ENCODE results near the gene SAP130.

SAP130 gene

DNA sequence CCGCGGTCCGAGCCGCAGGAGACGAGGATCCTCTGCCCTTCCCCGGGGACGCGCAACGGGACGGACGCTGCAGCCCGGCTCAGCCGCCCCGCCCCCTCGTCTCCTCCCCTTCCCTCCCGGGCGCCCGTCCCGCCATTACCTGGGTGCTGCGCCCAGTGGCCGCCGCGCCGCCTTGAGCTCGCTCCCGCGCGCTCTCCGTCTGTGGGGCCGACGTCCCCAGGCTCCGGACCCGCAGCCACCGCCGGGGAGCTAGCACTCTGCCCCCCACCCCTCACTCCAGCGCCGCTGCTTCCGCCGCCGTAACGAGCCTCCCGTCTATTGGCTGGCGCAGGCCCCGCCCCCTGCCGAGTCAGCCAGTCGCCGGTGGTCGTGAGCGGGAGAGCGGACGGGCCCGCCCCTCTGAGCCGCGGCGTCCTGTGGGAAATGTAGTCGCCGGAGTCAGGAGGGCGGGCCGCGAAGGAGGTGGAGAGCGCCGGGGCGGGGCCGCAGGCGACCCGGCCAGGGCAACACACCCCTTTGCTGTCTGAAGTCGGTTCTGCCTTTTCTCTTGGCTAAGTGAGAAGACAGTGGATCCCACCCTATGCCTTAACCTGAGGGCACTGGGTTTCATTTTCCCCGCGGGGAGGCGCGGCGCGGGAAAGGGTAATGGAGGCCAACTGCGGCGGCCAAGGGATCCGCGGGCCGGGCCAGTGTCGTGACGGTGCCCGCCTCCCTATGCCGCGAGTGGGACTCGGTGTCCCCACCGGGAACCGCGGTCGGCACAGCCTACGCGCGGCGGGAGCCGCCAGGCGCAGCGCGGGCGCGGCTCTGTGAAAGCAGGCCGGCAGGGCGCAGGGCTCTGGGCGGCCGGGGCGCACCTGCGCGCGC, at the start of gene SAP130:
Gene SAP130 (minus strand): TSS at position 259 of the 867 bp plus-strand sequence. CDS start 1,767 bp downstream, outside the sequence.
- peak; percentile 99 for DNase-seq

DNA sequence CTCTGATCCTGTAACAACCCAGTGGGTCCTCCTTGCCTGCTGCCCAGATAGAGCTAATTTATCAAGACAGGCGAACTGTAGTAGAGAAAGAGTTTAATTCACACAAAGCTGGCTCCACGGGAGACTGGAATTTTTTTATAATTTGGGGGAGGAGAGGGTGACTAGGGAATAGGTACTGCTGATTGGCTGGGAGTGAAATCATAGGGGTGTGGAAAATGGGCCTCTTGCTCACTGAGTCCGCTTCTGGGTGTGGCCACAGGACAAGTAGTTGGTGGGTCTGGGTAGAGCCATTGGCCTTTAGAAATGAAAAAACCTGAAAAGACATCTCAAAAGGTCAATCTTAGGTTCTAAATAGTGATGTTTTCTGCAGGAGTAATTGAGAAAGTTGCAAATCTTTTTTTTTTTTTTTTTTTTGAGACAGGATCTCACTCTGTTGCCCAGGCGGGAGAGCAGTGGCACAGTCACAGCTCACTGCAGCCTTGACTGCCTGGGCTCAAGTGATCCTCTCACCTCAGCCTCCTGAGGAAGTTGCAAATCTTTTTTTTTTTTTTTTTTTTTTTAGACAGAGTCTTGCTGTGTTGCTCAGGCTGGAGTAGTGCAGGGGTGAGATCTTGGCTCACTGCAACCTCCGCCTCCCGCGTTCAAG, 48.7 kb upstream of the SAP130 start:
- DNase-seq: no peak

DNA sequence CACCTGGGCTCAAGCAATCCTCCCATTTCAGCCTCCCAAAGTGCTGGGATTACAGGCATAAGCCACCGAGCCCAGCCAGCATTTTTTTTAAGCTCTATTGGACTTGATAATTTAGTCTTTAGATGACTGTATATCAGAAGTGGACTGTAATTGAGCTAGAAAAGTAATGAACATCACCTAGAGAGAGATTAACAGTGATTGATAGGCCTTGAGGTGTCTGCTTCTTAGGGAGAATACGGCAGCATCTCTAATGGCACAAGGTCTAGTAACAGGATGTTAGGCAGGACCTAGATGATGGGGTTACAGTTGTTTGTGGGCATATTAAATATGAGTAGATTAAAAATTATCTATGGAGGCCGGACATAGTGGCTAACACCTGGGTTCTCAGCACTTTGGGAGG, 45.4 kb upstream of the SAP130 start:
- no peak for DNase-seq

- no peak for DNase-seq
Observed at GRCh38 chr2:128069769-128070168, 41.9 kb upstream of the SAP130 start.

GRCh38 chr2:128064353-128064752, 36.5 kb upstream of the SAP130 start:
- DNase-seq: no peak

GRCh38 chr2:128062571-128062970, 34.7 kb upstream of the SAP130 start:
- no peak for DNase-seq

GRCh38 chr2:128058114-128058513, 30.3 kb upstream of the SAP130 start:
- no peak for DNase-seq

- no peak for DNase-seq
Observed at GRCh38 chr2:128057334-128057733, 29.5 kb upstream of the SAP130 start.

DNA sequence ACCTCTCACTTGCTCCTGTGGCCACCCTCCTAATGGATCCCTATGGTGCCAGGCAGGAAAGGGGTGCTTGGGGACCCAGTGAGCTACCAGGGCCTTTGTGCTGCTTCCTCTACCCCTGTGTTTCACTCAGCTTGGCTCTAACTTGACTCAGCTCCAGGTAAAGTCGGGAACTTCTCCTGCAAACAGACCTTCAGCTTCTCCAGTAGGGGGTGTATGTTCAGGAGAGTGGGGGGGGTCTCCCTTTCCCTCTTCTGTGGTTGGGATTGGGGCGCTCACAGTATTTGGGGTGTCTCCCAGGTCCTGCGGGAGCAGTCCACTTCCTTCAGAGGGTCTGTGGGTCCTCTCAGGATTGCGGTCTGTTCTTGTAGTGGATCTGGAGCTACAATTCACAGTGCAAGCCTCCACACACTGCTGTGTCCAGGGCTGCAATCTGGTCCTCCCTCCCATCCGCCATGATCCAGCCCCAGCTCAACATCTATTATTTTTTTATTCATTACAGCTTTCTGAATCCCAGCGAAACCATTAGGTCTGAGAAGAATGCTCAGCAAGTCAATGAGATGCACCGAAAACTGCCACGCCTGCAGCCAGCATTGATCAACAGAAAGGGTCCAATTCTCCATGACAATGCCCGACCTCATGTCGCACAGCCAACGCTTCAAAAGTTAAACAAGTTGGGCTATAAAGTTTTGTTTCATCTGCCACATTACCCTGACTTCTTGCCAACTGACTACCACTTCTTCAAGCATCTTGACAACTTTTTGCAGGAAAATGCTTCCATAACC, 26.4 kb upstream of the SAP130 start:
- DNase-seq: no peak

- DNase-seq: no peak
Observed at GRCh38 chr2:128053331-128053730, 25.5 kb upstream of the SAP130 start.

GRCh38 chr2:128043041-128043440, 15.2 kb upstream of the SAP130 start:
- DNase-seq: no peak

DNA sequence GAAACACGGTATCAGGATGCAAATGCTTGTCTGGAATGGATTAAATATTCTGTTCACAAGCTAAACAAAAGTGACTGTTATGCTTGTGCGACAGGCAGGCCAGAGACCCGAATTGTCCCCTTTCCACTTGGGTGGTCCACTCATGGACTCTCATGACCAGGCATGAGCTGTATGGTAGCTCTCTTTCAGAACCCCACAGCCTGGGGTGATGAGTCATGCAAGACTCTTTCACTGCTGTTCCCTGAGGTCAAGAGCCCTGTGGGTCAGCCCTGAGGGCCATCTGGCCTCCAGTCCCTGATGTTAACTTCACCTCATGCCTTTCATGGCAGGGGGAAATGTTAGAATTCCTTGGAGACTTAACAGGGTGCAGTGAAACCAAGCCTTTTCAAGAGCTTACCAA, 13.7 kb upstream of the SAP130 start:
- DNase-seq: no peak

DNA sequence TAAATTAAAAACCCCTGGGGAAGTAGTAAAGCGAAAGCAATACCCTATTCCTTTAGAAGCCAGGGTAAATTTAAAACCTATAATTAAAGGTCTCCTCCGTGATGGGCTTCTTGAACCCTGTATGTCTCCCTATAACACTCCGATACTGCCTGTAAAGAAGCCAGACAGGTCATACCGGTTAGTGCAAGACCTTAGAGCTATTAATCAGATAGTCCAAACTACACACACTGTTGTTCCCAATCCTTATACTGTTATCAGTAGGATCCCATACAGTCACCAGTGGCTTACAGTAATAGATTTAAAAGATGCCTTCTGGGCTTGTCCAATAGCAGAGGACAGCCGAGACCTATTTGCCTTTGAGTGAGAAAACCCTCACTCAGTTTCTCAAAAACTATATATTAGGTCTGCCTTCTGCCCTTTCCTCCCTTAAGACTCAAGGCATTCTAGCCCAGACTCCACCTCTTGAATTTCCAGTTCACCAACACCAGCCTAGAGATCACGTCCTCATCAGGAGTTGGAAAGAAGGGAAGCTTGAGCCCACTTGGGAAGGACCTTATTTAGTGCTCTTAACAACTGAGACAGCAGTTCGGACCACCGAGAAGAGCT, 12.4 kb upstream of the SAP130 start:
- no peak for DNase-seq

DNA sequence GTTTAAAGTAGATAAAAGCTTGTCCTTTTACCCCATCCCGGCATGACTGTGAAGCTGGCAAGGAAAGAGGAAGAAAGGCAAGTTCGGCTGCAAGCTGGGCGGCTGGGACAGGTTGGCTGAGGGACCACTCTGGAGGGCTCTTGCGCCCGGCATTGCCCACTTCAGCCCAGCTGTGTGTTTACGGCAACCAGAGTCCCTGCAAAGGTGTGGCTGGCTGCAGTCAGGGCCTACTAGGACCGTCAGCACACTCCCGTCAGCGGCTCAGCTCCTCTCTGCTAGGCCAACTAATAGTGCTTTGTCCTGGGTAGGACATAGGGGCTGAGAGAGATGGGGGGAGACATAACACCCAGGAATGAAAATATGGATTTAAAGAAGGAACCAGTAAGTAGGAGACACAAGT, 11.7 kb upstream of the SAP130 start:
- DNase-seq: no peak

DNA sequence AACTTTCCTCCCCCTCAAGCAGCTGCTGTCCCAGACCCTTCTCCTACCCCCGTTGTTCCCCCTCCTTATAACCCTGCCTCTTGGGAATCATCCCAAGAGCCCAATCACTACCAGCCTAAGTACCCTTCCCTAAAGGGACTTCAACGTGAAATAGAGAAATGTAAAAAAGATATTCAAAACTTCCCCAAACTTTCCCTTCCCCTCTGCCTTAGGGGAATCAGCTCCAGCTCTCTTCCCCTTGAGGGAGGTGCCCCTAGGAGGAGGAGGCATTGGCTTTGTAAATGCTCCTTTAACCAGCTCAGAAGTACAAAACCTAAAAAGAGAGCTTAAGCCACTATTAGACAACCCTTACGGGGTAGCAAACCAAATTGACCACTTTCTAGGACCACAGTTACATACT, 10.6 kb upstream of the SAP130 start:
- no peak for DNase-seq

DNA sequence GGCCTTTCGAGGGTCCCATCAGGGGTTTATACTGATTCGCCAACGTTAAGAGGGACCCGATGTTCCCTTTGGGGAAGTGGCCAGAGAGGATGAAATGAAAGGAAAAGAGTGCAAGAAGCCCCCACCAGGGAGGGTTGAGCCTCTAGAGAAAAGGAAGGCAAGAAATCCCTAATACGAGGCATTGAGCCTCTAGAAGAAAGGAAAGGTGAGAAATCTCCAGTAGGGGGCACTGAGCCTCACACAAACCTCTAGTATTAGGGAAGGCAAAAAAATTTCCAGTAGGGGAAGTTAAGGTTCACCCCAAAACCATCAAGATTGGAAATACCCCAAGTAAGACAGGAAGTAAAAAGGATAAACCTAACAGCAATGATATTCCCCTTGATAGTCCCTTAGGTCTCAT, 9.8 kb upstream of the SAP130 start:
- no peak for DNase-seq

DNA sequence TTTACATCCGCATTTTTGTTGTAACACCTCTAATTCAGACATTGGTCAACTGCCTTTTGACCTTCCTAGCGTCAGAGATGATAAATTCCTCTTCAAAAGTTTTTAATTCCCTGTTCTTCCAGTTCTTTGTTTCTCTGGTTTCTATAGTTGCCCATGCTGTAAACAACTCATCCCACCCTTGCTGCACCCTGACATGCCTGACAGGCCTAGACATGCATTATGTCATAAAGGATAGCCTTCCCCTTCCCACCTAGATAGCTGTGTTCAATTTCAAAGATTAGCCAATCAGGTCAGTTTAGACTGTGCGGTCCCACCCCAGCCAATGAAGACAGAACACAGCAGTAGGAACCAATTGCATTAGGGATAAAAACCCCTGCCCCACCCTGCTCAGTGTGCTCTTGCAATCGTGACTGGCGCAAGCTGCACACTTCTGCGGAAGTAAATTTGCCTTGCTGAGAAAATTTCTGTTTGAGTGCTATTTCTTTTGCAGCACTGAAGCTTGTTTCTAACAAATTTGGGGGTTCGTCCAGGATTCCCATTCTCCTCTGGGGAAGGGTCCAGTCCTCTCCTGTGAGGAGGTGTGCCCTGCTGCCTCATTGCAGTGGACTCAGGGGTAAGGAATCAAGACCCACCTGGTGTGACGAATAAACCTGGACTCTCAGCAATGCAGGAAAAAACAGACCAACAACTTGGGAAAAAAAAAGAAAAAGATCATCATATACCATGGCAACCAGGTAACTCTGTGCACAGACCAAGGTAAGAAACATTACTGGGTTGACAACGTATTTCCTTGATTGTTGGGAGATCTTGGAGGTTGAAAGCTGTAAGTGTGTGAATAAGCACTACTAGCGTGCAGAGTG, 9.1 kb upstream of the SAP130 start:
- no peak for DNase-seq

DNA sequence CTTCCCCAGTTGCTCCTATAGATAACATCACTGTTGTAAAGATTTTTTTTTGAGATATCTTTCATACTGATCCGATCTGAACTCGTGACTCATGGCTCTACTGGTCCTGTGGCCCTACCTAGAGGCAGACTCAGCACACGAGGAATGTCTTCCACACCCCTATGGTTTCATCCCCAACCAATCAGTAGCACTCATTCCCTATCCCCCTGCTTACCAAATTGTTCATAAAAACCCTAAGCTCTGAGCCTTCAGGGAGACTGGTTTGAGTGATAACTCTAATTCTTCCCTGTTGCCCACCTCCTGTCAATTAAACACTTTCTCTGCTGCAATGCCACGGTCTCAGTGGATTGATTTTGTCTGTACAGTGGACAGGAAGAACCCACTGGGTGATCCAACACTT, 4.2 kb upstream of the SAP130 start:
- DNase-seq: no peak

- no peak for DNase-seq
Observed at GRCh38 chr2:128028668-128029054, 802 bp upstream of the SAP130 start.

GRCh38 chr2:128027278-128027800, 520 bp downstream of the SAP130 start:
- peak; percentile 100 for DNase-seq

- DNase-seq: peak; percentile 5
Observed at GRCh38 chr2:128026448-128027277, 1.2 kb downstream of the SAP130 start.
